ENCODE measurements around the gene FAM131C. TPM values are rescaled to one million over a fixed set of nuclear protein-coding genes. Genes with fewer than 3 reads are reported as not detected.
"Not testable (repeated sequence)": the region's sequence is repeated elsewhere in the genome, so short reads cannot be mapped to it uniquely, and the experiment has no call there.

FAM131C gene
- polyA plus RNA-seq, 3 donors, result not detected

DNA sequence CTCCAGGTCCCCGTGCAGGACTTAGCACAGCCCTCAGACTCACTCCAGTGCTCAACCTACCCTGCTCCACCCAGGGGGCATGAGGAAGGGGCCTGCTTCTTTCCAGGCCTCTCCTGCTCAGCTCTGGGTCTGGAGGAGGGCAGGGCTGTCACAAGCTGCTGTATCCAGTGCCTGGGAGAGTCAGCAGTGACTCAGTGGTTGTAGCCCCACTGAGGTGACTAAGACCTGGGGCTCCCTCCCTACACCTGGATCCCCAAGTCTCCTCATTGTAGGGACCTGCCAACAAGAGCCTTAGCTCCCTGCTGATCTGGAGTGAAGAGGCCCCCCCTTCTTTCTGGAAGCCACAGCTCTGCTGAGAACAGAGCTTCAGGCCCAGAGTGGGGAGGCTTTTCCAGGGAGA is 36.1 kb upstream of the FAM131C start:
- WGBS (ENCODE audit: insufficient coverage), result no CpG with 5 or more reads among the region's 1 CpG
- no peaks in the 10 kb centered on the region for H4K20me1 ChIP-seq (ENCODE audit: insufficient read depth, low read length)
- DNase-seq, result no peak
- H2AFZ ChIP-seq (ENCODE audit: insufficient read depth, low read depth, low read length, poor library complexity, severe bottlenecking), result no peak overlapping the region
- Mint-ChIP-seq H3K36me3 (no peaks in the 10 kb centered on the region), H3K27me3 (ENCODE audit: low read depth in 3 of 3) (peaks cover 9 to 15% (median 14%) of the 10 kb centered on the region in 3 donors), H3K27ac (no peak overlapping the region), H3K4me3 (no peak overlapping the region), H3K9me3 (peaks cover 7 to 30% (median 26%) of the 10 kb centered on the region in 7 donors), H3K4me1 (no peaks in the 10 kb centered on the region)
- intact Hi-C loops (cut with micrococcal nuclease), result no loop called here
- H3K4me3 ChIP-seq (replicated peaks in 1 of 3; ENCODE audit: low read depth in 2 of 3, low read length in 3 of 3), result no peak overlapping the region
- no peaks in the 10 kb centered on the region for H3K36me3 ChIP-seq (replicated peaks in 1 of 2; ENCODE audit: control insufficient read depth in 1 of 2, insufficient read depth in 2 of 2, low read length in 2 of 2)
- TF ChIP-seq, protein P1, sequence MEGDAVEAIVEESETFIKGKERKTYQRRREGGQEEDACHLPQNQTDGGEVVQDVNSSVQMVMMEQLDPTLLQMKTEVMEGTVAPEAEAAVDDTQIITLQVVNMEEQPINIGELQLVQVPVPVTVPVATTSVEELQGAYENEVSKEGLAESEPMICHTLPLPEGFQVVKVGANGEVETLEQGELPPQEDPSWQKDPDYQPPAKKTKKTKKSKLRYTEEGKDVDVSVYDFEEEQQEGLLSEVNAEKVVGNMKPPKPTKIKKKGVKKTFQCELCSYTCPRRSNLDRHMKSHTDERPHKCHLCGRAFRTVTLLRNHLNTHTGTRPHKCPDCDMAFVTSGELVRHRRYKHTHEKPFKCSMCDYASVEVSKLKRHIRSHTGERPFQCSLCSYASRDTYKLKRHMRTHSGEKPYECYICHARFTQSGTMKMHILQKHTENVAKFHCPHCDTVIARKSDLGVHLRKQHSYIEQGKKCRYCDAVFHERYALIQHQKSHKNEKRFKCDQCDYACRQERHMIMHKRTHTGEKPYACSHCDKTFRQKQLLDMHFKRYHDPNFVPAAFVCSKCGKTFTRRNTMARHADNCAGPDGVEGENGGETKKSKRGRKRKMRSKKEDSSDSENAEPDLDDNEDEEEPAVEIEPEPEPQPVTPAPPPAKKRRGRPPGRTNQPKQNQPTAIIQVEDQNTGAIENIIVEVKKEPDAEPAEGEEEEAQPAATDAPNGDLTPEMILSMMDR (IDR thresholded peaks at IDR 0.05), result no peak
- no peak overlapping the region for H3K9ac ChIP-seq (ENCODE audit: insufficient read depth, low read length, poor library complexity, severe bottlenecking)
- no peaks in the 10 kb centered on the region for H3K79me2 ChIP-seq (ENCODE audit: insufficient read depth, low read length)
- peaks cover 20 to 23% of the 10 kb centered on the region in 2 donors for H3K9me3 ChIP-seq (replicated peaks in 1 of 2; ENCODE audit: control insufficient read depth in 1 of 2, insufficient read depth in 1 of 2, low read length in 2 of 2)
- H3K27ac ChIP-seq (ENCODE audit: low read depth in 1 of 2, low read length in 2 of 2), result no peak overlapping the region
- no peak overlapping the region for H3K4me2 ChIP-seq (replicated peaks; ENCODE audit: extremely low read depth, low read length, poor library complexity, severe bottlenecking)
- no peaks in the 10 kb centered on the region for H3K27me3 ChIP-seq (ENCODE audit: control insufficient read depth in 2 of 2, insufficient read depth in 2 of 2, low read length in 2 of 2)
- no peaks in the 10 kb centered on the region for H3K4me1 ChIP-seq (ENCODE audit: control insufficient read depth in 1 of 2, insufficient read depth in 2 of 2, low read length in 2 of 2)

DNA sequence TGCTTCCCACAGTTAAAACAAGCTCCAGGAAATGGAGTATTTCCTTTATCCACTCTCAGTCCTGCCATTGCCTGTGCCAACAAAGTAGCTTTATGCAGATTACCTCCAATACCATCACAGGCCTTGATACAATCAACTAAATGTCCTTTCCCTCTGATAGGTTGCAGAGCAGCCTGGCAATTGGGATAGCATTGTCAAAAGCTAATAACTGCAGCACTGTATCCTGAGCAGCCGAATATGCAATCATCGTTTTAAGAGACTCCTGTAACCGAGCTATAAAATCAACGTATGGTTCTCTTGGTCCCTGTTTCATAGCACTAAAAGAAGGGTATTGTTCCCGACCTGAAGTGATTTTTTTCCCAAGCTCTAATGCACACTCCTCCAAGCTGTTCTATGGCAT is 33.6 kb upstream of the FAM131C start:
- H3K4me3 Mint-ChIP-seq; H3K9ac ChIP-seq (ENCODE audit: insufficient read depth, low read length, poor library complexity, severe bottlenecking); H3K79me2 ChIP-seq (ENCODE audit: insufficient read depth, low read length); H3K27ac Mint-ChIP-seq; H4K20me1 ChIP-seq (ENCODE audit: insufficient read depth, low read length); H2AFZ ChIP-seq (ENCODE audit: insufficient read depth, low read depth, low read length, poor library complexity, severe bottlenecking); H3K27ac ChIP-seq (ENCODE audit: low read depth in 1 of 2, low read length in 2 of 2); H3K4me2 ChIP-seq (replicated peaks; ENCODE audit: extremely low read depth, low read length, poor library complexity, severe bottlenecking); H3K36me3 ChIP-seq (replicated peaks in 1 of 2; ENCODE audit: control insufficient read depth in 1 of 2, insufficient read depth in 2 of 2, low read length in 2 of 2); H3K27me3 ChIP-seq (ENCODE audit: control insufficient read depth in 2 of 2, insufficient read depth in 2 of 2, low read length in 2 of 2); H3K4me3 ChIP-seq (replicated peaks in 1 of 3; ENCODE audit: low read depth in 2 of 3, low read length in 3 of 3); H3K36me3 Mint-ChIP-seq; H3K4me1 Mint-ChIP-seq; intact Hi-C loops (cut with micrococcal nuclease); H3K4me1 ChIP-seq (ENCODE audit: control insufficient read depth in 1 of 2, insufficient read depth in 2 of 2, low read length in 2 of 2); DNase-seq: not testable (repeated sequence)
- WGBS (ENCODE audit: insufficient coverage), result 91% methylated on average over 4 of the region's 5 CpGs
- H3K9me3 Mint-ChIP-seq, result peaks cover 9 to 42% (median 34%) of the 10 kb centered on the region in 7 donors
- peaks cover 20 to 23% of the 10 kb centered on the region in 2 donors for H3K9me3 ChIP-seq (replicated peaks in 1 of 2; ENCODE audit: control insufficient read depth in 1 of 2, insufficient read depth in 1 of 2, low read length in 2 of 2)
- peaks cover 14 to 17% (median 16%) of the 10 kb centered on the region in 3 donors for H3K27me3 Mint-ChIP-seq (ENCODE audit: low read depth in 3 of 3)

All from CD14-positive monocyte (primary cell).